Mesodermal cell (in vitro differentiated cells): Measurements from ENCODE around the gene OR8G5.
"Not testable (repeated sequence)": the region's sequence is repeated elsewhere in the genome, so short reads cannot be mapped to it uniquely, and the experiment has no call there.

ENCODE experiments used
- H3K27ac ChIP-seq: 2 replicates; pipeline ENCODE4 v1.7.0; 2013; ENCODE audit warnings: mild to moderate bottlenecking, low read depth, low read length, moderate library complexity; ENCODE audit not compliant: severe bottlenecking
- H3K36me3 ChIP-seq: 2 replicates; pipeline ENCODE4 v1.7.1; 2013; ENCODE audit warnings: mild to moderate bottlenecking, low read length, moderate library complexity; ENCODE audit not compliant: control insufficient read depth, insufficient read depth
- H3K4me1 ChIP-seq: one replicate; pipeline ENCODE4 v1.7.1; 2013; ENCODE audit warnings: mild to moderate bottlenecking, low read length; ENCODE audit not compliant: insufficient read depth, control insufficient read depth, poor library complexity, severe bottlenecking
- H3K4me3 ChIP-seq: 2 replicates; pipeline ENCODE4 v1.7.0; 2013; ENCODE audit warnings: low read length, control low read depth, mild to moderate bottlenecking; ENCODE audit not compliant: insufficient read depth, poor library complexity, severe bottlenecking; ENCODE audit errors: extremely low read depth
- H3K9me3 ChIP-seq: 2 replicates; pipeline ENCODE4 v1.7.1; 2013; ENCODE audit warnings: mild to moderate bottlenecking, low read length, moderate library complexity; ENCODE audit not compliant: control insufficient read depth
- WGBS, 2 experiments: methylation state at CpG; one replicate each; pipeline ENCODE4 v1.1.5; 2013; ENCODE audit warnings: missing lambda C conversion rate in 2 of 2; ENCODE audit not compliant: insufficient coverage in 2 of 2; 5-methylcytosine and 5-hydroxymethylcytosine counted together

Gene OR8G5

DNA sequence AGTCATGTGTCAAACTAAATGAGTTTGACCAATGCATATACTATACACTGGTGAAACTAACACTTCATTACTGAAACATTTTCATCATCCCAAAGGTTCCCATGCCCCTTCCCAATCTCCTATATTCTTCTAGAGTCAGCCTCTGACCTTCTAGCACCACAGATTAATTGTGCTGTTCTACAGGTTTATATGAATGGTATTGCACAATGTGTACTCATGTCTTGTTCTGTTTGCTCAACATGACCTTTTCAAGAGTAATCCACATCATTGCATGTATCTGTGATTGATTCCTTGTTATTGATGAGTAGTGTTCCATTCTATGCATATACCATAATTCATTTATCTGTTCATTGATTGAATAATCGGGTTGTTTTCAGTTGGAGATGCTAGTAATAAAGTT is 22.8 kb upstream of the OR8G5 start:
- no peak overlapping the region for H3K4me3 ChIP-seq
- no peak overlapping the region for H3K27ac ChIP-seq
- WGBS, 2 experiments: no CpG with 5 or more reads among the region's 1 CpG
- H3K4me1 ChIP-seq: no peaks in the 10 kb centered on the region
- H3K36me3 ChIP-seq: no peaks in the 10 kb centered on the region
- H3K9me3 ChIP-seq: no peaks in the 10 kb centered on the region

- H3K9me3 ChIP-seq: no peaks in the 10 kb centered on the region
- no peaks in the 10 kb centered on the region for H3K36me3 ChIP-seq
- no peak overlapping the region for H3K4me3 ChIP-seq
- H3K27ac ChIP-seq: no peak overlapping the region
- H3K4me1 ChIP-seq: no peaks in the 10 kb centered on the region
- 100% methylated on average over 1 of the region's 5 CpGs for WGBS, 2 experiments
Observed at GRCh38 chr11:124238512-124238911, 17.7 kb upstream of the OR8G5 start.

- Histone ChIP-seq H3K4me3 (no peak within 1 kb of the TSS), H3K27ac (no peak within 1 kb of the TSS), H3K36me3 (no peaks in the 10 kb centered on the region), H3K4me1 (no peaks in the 10 kb centered on the region), H3K9me3 (no peaks in the 10 kb centered on the region)
- 93 to 100% methylated on average over 1 to 3 of the region's 3 CpGs for WGBS, 2 experiments
Observed at GRCh38 chr11:124240621-124241397, 15.4 kb upstream of the OR8G5 start, which contains the start of gene OR8G1. TSS of gene OR8G1 (plus strand) at chr11:124241095. CDS start at chr11:124249676, 8,581 bp downstream.

GRCh38 chr11:124249869-124250268 is 6.3 kb upstream of the OR8G5 start:
- H3K4me1 ChIP-seq, H3K9me3 ChIP-seq, H3K4me3 ChIP-seq, H3K36me3 ChIP-seq, H3K27ac ChIP-seq: not testable (repeated sequence)
- 67% methylated on average over 3 of the region's 3 CpGs; no CpG with 5 or more reads in 1 of the 2 experiments for WGBS, 2 experiments

DNA sequence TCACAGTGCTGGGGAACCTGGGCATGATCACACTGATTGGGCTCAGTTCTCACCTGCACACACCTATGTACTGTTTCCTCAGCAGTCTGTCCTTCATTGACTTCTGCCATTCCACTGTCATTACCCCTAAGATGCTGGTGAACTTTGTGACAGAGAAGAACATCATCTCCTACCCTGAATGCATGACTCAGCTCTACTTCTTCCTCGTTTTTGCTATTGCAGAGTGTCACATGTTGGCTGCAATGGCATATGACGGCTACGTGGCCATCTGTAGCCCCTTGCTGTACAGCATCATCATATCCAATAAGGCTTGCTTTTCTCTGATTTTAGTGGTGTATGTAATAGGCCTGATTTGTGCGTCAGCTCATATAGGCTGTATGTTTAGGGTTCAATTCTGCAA is 8.9 kb downstream of the OR8G5 start:
- not testable (repeated sequence) for H3K4me1 ChIP-seq, H3K9me3 ChIP-seq, H3K36me3 ChIP-seq, H3K27ac ChIP-seq, H3K4me3 ChIP-seq
- no CpG with 5 or more reads among the region's 4 CpGs for WGBS, 2 experiments

- not testable (repeated sequence) for H3K27ac ChIP-seq, H3K36me3 ChIP-seq, H3K9me3 ChIP-seq, H3K4me1 ChIP-seq, H3K4me3 ChIP-seq
- WGBS, 2 experiments: 80% methylated on average over 1 of the region's 7 CpGs
Observed at GRCh38 chr11:124270886-124271285, 14.7 kb downstream of the OR8G5 start.

DNA sequence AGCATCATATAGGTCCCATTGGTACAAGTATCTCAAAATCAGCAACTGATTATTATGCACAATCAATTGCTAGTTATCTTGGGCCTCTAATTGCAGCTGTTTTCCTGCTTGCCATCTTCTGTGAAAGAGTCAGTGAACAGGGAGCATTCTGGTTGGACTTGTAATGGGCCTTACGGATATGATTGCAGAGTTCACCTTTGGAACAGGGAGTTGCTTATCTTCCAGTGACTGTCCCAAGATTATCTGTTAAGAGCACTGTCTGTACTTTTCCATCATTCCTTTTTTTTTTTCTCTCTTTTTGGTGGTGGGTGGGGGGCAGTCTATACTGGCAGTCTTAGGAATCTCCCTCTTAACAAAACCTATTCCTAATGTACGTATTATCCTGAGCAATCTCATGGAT is 17.8 kb downstream of the OR8G5 start:
- WGBS, 2 experiments: no CpG with 5 or more reads among the region's 2 CpGs
- Histone ChIP-seq H3K4me1 (peaks cover 14% of the 10 kb centered on the region), H3K27ac (no peak overlapping the region), H3K4me3 (no peak overlapping the region), H3K9me3 (no peaks in the 10 kb centered on the region), H3K36me3 (no peaks in the 10 kb centered on the region)

GRCh38 chr11:124276081-124276480 is 19.9 kb downstream of the OR8G5 start:
- 57% methylated on average over 1 of the region's 1 CpG; no CpG with 5 or more reads in 1 of the 2 experiments for WGBS, 2 experiments
- Histone ChIP-seq H3K27ac (no peak overlapping the region), H3K36me3 (no peaks in the 10 kb centered on the region), H3K9me3 (peaks cover 2% of the 10 kb centered on the region), H3K4me1 (peaks cover 14% of the 10 kb centered on the region), H3K4me3 (no peak overlapping the region)

GRCh38 chr11:124277207-124277606 is 21.0 kb downstream of the OR8G5 start:
- WGBS, 2 experiments: 100% methylated on average over 1 to 2 of the region's 3 CpGs
- peaks cover 6% of the 10 kb centered on the region for H3K9me3 ChIP-seq
- peaks cover 14% of the 10 kb centered on the region for H3K4me1 ChIP-seq
- no peak overlapping the region for H3K27ac ChIP-seq
- H3K36me3 ChIP-seq: no peaks in the 10 kb centered on the region
- no peak overlapping the region for H3K4me3 ChIP-seq

DNA sequence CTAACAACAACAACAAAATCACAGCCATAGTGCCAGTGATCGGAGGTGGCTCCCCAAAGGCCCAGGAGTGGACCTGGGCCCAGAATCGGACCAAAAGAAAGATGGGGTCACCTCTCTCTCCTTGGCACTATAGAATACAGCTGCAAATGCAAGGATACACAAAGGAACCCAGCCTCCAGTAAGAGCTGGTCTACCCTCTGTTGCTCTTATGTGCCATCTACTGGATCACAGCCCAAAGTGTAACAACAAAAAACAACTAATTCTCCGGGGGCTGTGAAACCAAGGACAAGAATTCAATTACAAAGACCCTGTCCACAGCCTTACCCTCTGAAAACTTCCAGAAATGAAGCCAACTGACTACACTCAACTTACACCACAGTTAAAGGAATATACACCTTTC is 21.6 kb downstream of the OR8G5 start:
- Histone ChIP-seq H3K36me3 (no peaks in the 10 kb centered on the region), H3K4me1 (peaks cover 12% of the 10 kb centered on the region), H3K27ac (no peak overlapping the region), H3K4me3 (no peak overlapping the region), H3K9me3 (peaks cover 6% of the 10 kb centered on the region)
- 50 to 64% methylated on average over 2 of the region's 3 CpGs for WGBS, 2 experiments

DNA sequence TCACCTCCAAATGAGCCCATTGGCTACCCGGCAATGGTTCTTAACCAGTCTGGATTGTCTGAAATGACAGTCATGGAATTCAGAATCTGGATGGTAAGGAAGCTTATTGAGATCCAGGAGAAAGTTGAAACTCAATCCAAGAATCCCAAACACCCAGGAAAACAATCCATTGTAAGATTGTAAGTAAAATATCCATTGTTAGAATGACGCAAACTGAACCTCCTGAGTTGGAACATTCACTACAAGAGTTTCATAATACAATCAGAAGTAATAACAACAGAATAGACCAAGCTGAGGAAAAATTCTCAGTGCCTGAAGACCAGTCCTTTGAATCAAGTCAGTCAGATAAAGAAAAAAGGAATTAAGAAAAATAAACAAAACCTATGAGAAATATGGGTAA is 22.1 kb downstream of the OR8G5 start:
- H3K27ac ChIP-seq: no peak overlapping the region
- WGBS, 2 experiments: no CpG with 5 or more reads among the region's 2 CpGs
- no peak overlapping the region for H3K4me3 ChIP-seq
- H3K9me3 ChIP-seq: peaks cover 6% of the 10 kb centered on the region
- H3K4me1 ChIP-seq: peaks cover 12% of the 10 kb centered on the region
- no peaks in the 10 kb centered on the region for H3K36me3 ChIP-seq
